AG09309 (cell line): ENCODE results near the gene IL1A.
A peak's percentile ranks its signal among the peaks of the same experiment; 100 is the strongest.

Experiments
- DNase-seq: peaks from one replicate; pipeline ENCODE4 v3.0.0-alpha.2; 2010; ENCODE audit warnings: low read depth
- H3K4me3 ChIP-seq: 2 replicates; pipeline ENCODE4 v1.5.1; 2011; ENCODE audit warnings: mild to moderate bottlenecking, low read depth, low read length, moderate library complexity; ENCODE audit not compliant: control insufficient read depth
- CTCF ChIP-seq: IDR thresholded peaks from 2 replicates; pipeline ENCODE4 v1.5.1; 2011; ENCODE audit warnings: mild to moderate bottlenecking, low read depth, low read length, inconsistent platforms; ENCODE audit not compliant: insufficient read depth, control insufficient read depth; ENCODE audit errors: missing control alignments

The IL1A gene

GRCh38 chr2:112798979-112799975 is 15.0 kb upstream of the IL1A start:
- H3K4me3 ChIP-seq = no peak overlapping the region
- DNase-seq = no peak
- TF ChIP-seq CTCF = no peak

GRCh38 chr2:112796486-112796885 is 12.2 kb upstream of the IL1A start:
- H3K4me3 ChIP-seq = no peak overlapping the region
- DNase-seq = no peak

GRCh38 chr2:112795774-112796173 is 11.5 kb upstream of the IL1A start:
- no peak overlapping the region for H3K4me3 ChIP-seq
- no peak for DNase-seq
- TF ChIP-seq CTCF = no peak

More at GRCh38 chr2:112796486-112796885, 12.2 kb upstream of the IL1A start:
- TF ChIP-seq CTCF = no peak

GRCh38 chr2:112794841-112795240 is 10.5 kb upstream of the IL1A start:
- H3K4me3 ChIP-seq = no peak overlapping the region
- DNase-seq = no peak
- TF ChIP-seq CTCF = no peak

GRCh38 chr2:112794131-112794733 is 9.9 kb upstream of the IL1A start:
- no peak for TF ChIP-seq CTCF
- DNase-seq = peak; percentile 65
- H3K4me3 ChIP-seq = no peak overlapping the region

- no peak for TF ChIP-seq CTCF
- DNase-seq = no peak
- H3K4me3 ChIP-seq = no peak overlapping the region
Observed at GRCh38 chr2:112793449-112793978, 9.2 kb upstream of the IL1A start.
